DOHH2 (cell line): ENCODE data around the gene CNKSR1.

Source experiments
- EZH2phosphoT487 ChIP-seq: fragments of 200-600 bp; sonication (generic); IDR thresholded peaks from 2 replicates; pipeline ENCODE4 v1.6.1; 2017; ENCODE audit warnings: borderline replicate concordance, mild to moderate bottlenecking, antibody characterized with exemption, low read length, moderate library complexity, mixed read lengths
- TF ChIP-seq, protein P1 (sequence below): fragments of 200-600 bp; sonication (generic); IDR thresholded peaks from one replicate; pipeline ENCODE4 v1.5.1; 2014; ENCODE audit warnings: antibody characterized with exemption, mild to moderate bottlenecking, low read depth, low read length; ENCODE audit not compliant: poor library complexity, severe bottlenecking

DNA sequence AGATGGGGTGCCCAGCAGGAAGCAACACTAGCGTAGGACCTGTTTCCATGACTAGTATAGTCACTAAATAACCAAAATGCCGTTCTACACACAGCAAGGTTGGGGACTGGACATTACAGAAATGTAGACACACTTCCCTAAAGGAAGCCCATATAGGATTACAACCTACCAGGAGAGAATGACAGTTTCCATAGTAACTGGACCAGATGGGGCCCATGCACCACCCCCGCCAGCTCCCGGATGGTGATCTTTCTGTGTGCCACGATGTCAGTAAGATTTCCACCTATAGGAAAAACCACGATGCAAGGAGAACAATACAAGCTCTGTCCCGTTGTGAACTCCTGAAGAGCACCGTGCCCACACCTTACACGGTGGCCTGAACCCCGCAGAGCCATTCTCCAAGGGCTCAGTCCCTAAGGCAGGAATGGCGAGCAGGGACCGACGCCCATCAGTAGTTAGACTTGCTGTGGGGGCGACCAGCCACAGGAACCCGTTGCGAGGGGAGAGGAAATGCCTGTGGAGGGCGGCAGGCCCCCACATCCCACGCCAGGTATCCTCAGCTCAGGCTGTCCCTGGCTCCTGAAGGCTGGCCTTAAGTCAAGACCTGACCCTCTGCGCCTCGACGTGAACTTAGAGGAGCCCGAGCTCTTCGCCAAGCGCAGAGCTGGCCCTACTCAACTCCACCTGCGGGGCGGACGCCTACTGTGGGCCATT, 43.1 kb downstream of the CNKSR1 start:
- TF ChIP-seq, protein P1, sequence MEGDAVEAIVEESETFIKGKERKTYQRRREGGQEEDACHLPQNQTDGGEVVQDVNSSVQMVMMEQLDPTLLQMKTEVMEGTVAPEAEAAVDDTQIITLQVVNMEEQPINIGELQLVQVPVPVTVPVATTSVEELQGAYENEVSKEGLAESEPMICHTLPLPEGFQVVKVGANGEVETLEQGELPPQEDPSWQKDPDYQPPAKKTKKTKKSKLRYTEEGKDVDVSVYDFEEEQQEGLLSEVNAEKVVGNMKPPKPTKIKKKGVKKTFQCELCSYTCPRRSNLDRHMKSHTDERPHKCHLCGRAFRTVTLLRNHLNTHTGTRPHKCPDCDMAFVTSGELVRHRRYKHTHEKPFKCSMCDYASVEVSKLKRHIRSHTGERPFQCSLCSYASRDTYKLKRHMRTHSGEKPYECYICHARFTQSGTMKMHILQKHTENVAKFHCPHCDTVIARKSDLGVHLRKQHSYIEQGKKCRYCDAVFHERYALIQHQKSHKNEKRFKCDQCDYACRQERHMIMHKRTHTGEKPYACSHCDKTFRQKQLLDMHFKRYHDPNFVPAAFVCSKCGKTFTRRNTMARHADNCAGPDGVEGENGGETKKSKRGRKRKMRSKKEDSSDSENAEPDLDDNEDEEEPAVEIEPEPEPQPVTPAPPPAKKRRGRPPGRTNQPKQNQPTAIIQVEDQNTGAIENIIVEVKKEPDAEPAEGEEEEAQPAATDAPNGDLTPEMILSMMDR, result no peak
- no peak for TF ChIP-seq EZH2phosphoT487
